KMS-11 (cell line): Measurements from ENCODE around the gene GCC2.

Source experiments
- H2AFZ ChIP-seq: fragments of 200-600 bp; sonication (generic); 2 replicates; pipeline ENCODE4 v1.6.1; 2016; ENCODE audit warnings: antibody characterized with exemption, mixed run types, low read depth
- H3K27ac ChIP-seq: fragments of 200-600 bp; sonication (generic); 2 replicates; pipeline ENCODE4 v1.6.1; 2016; ENCODE audit warnings: mild to moderate bottlenecking, mixed run types
- H3K27me3 ChIP-seq: fragments of 200-600 bp; sonication (generic); 2 replicates; pipeline ENCODE4 v1.6.1; 2017; ENCODE audit warnings: mild to moderate bottlenecking, low read depth, mixed run types, moderate library complexity; ENCODE audit not compliant: insufficient read depth
- H3K36me3 ChIP-seq: fragments of 200-600 bp; sonication (generic); 2 replicates; pipeline ENCODE4 v1.6.1; 2017; ENCODE audit warnings: mild to moderate bottlenecking, mixed run types; ENCODE audit not compliant: insufficient read depth
- H3K4me1 ChIP-seq: fragments of 200-600 bp; sonication (generic); 2 replicates; pipeline ENCODE4 v1.6.1; 2016; ENCODE audit warnings: mild to moderate bottlenecking, low read depth, mixed run types; ENCODE audit not compliant: poor library complexity, severe bottlenecking
- H3K4me2 ChIP-seq: fragments of 200-600 bp; sonication (generic); 2 replicates; pipeline ENCODE4 v1.7.0; 2016; ENCODE audit warnings: mild to moderate bottlenecking, mixed run types
- H3K4me3 ChIP-seq: fragments of 200-600 bp; sonication (generic); IDR thresholded peaks from 2 replicates; pipeline ENCODE4 v1.6.1; 2017; ENCODE audit warnings: low read depth, low read length, mixed read lengths; ENCODE audit not compliant: insufficient read depth
- H3K79me2 ChIP-seq: fragments of 200-600 bp; sonication (generic); 2 replicates; pipeline ENCODE4 v1.6.1; 2016; ENCODE audit warnings: low read depth, mixed run types; ENCODE audit not compliant: insufficient read depth
- H3K9ac ChIP-seq: fragments of 200-600 bp; sonication (generic); 2 replicates; pipeline ENCODE4 v1.6.1; 2016; ENCODE audit warnings: mild to moderate bottlenecking, mixed run types
- H4K20me1 ChIP-seq: fragments of 200-600 bp; sonication (generic); 2 replicates; pipeline ENCODE4 v1.6.1; 2016; ENCODE audit warnings: mild to moderate bottlenecking, mixed run types; ENCODE audit not compliant: insufficient read depth
- TF ChIP-seq, protein P1 (sequence below): fragments of 200-600 bp; sonication (generic); conservative IDR thresholded peaks from 2 replicates; pipeline ENCODE4 v1.6.1; 2017; ENCODE audit warnings: low read depth, mild to moderate bottlenecking, antibody characterized with exemption, low read length, moderate library complexity, mixed read lengths

The GCC2 gene

DNA sequence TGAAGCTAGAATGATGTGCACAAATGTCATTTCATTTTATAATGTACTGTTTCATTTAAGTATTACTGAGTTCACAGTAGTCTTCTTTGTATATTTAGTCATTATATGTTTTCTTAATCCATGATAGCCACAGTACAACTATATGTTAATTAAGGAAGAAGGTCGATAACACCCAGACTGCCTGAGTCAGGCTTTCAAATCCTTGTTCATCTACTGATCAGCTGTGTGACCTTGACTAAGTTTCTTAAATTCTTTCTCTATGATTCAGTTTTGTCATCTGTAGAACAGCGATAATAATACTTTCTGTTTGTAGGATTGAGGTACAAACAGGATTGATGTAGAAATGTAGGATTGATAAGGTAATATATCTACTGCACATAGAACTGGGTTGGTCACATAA lies 5.4 kb downstream of the GCC2 start:
- H3K27me3 ChIP-seq: no peaks in the 10 kb centered on the region
- H3K4me2 ChIP-seq: no peak overlapping the region
- H2AFZ ChIP-seq: no peak overlapping the region
- no peak overlapping the region for H3K9ac ChIP-seq
- TF ChIP-seq, protein P1, sequence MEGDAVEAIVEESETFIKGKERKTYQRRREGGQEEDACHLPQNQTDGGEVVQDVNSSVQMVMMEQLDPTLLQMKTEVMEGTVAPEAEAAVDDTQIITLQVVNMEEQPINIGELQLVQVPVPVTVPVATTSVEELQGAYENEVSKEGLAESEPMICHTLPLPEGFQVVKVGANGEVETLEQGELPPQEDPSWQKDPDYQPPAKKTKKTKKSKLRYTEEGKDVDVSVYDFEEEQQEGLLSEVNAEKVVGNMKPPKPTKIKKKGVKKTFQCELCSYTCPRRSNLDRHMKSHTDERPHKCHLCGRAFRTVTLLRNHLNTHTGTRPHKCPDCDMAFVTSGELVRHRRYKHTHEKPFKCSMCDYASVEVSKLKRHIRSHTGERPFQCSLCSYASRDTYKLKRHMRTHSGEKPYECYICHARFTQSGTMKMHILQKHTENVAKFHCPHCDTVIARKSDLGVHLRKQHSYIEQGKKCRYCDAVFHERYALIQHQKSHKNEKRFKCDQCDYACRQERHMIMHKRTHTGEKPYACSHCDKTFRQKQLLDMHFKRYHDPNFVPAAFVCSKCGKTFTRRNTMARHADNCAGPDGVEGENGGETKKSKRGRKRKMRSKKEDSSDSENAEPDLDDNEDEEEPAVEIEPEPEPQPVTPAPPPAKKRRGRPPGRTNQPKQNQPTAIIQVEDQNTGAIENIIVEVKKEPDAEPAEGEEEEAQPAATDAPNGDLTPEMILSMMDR: no peak
- no peak overlapping the region for H3K4me3 ChIP-seq
- H4K20me1 ChIP-seq: no peaks in the 10 kb centered on the region
- no peak overlapping the region for H3K27ac ChIP-seq
- H3K4me1 ChIP-seq: peaks cover 4% of the 10 kb centered on the region
- no peaks in the 10 kb centered on the region for H3K36me3 ChIP-seq
- no peaks in the 10 kb centered on the region; the same call in 1 of the 2 replicates for H3K79me2 ChIP-seq

DNA sequence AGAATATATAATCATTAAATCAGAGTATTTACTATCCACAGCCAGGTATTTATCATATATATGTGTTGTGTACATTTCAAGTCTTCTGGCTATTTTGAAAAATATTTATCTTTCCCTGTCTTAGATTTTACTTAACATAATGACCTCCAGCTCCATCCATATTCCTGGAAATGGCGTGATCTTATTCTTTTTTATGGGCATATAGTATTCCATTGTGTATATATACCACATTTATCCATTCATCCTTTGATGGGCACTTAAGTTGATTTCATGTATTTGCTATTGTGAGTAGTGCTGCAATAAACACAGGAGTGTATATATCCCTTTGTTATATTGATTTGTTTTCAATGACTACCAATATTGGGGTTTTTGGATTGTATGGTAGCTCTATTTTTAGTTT lies 6.6 kb downstream of the GCC2 start:
- TF ChIP-seq, protein P1: no peak
- Histone ChIP-seq H3K27me3 (no peaks in the 10 kb centered on the region), H3K4me3 (no peak overlapping the region)

DNA sequence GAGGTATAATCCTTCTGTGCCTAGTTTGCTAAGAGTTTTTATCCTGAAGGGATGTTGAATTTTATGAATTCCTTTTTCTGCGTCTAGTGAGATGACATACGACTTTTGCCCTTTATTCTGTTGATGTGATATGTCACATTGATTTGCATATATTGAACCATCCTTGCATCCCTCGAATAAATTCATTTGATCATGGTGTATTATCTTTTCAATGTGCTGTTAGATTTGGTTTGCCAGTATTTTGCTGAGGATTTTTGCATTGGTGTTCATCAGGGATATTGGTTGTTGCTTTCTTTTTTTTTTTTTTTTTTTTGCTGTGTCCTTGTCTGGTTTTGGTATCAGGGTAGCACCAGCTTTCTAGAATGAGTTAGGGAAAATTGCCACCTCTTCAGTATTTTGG lies 9.1 kb downstream of the GCC2 start:
- no peak overlapping the region for H3K4me2 ChIP-seq
- no peaks in the 10 kb centered on the region for H3K27me3 ChIP-seq
- no peaks in the 10 kb centered on the region for H3K4me1 ChIP-seq
- H3K27ac ChIP-seq: no peak overlapping the region
- no peak overlapping the region for H3K9ac ChIP-seq
- H2AFZ ChIP-seq: no peak overlapping the region
- TF ChIP-seq, protein P1: no peak
- no peak overlapping the region for H3K4me3 ChIP-seq
- H4K20me1 ChIP-seq: no peaks in the 10 kb centered on the region
- no peaks in the 10 kb centered on the region for H3K79me2 ChIP-seq
- H3K36me3 ChIP-seq: no peaks in the 10 kb centered on the region

More for the DNA sequence above, 6.6 kb downstream of the GCC2 start:
- Histone ChIP-seq H3K4me2 (no peak overlapping the region), H3K9ac (no peak overlapping the region), H3K27ac (no peak overlapping the region), H3K4me1 (no peaks in the 10 kb centered on the region), H2AFZ (no peak overlapping the region), H3K36me3 (no peaks in the 10 kb centered on the region), H3K79me2 (no peaks in the 10 kb centered on the region; the same call in 1 of the 2 replicates), H4K20me1 (no peaks in the 10 kb centered on the region)

DNA sequence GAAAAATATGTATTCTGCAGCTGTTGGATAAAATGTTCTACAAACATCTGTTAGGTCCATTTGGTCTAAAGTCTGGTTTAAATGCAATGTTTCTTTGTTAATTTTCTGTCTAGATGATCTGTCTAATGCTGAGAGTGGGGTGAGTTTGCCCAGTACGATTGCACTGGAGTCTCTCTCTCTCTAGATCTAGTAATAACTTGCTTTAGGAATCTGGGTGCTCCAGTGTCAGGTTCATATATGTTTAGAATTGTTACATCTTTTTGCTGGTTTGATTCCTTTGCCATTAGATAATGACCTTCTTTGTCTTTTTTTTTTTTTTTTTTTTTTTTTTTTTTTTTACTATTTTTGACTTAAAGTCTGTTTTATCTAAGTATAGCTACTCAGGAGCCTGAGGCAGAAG lies 10.4 kb downstream of the GCC2 start:
- H3K36me3 ChIP-seq: no peaks in the 10 kb centered on the region
- no peaks in the 10 kb centered on the region for H3K79me2 ChIP-seq

More for the DNA sequence above, 10.4 kb downstream of the GCC2 start:
- Histone ChIP-seq H3K27me3 (no peaks in the 10 kb centered on the region), H3K4me1 (no peaks in the 10 kb centered on the region), H3K9ac (no peak overlapping the region), H3K27ac (no peak overlapping the region), H3K4me2 (no peak overlapping the region), H3K4me3 (no peak overlapping the region), H2AFZ (no peak overlapping the region), H4K20me1 (no peaks in the 10 kb centered on the region)
- TF ChIP-seq, protein P1: no peak
